Liver (tissue), 9 donors: ENCODE data around the gene NECAB2. TPM values are rescaled to one million over a fixed set of nuclear protein-coding genes. Genes with fewer than 3 reads are reported as not detected.

Experiments
- DNase-seq: peaks from one replicate; pipeline ENCODE4 v3.0.0-alpha.2; 2017; ENCODE audit warnings: low spot score
- H3K27ac ChIP-seq, 2 donors: one replicate each; pipeline ENCODE4 v1.7.0; 2013; ENCODE audit warnings: inconsistent platforms in 2 of 2, low read length in 2 of 2, control low read depth in 1 of 2, low read depth in 1 of 2, mild to moderate bottlenecking in 1 of 2
- H3K27me3 ChIP-seq, 4 donors: one replicate each; pipeline versions ENCODE4 v1.6.1 to v1.7.0; 2013; ENCODE audit warnings: low read length in 3 of 4, inconsistent platforms in 1 of 4, mild to moderate bottlenecking in 1 of 4, moderate library complexity in 1 of 4; ENCODE audit not compliant: control insufficient read depth in 4 of 4, insufficient read depth in 4 of 4
- H3K36me3 ChIP-seq, 4 donors: one replicate each; pipeline versions ENCODE4 v1.6.1 to v1.7.0; 2013; ENCODE audit warnings: low read length in 3 of 4, mild to moderate bottlenecking in 3 of 4, low read depth in 1 of 4, moderate library complexity in 1 of 4; ENCODE audit not compliant: control insufficient read depth in 4 of 4, insufficient read depth in 3 of 4
- H3K4me1 ChIP-seq, 4 donors: one replicate each; pipeline versions ENCODE4 v1.6.1 to v1.7.0; 2013; ENCODE audit warnings: low read length in 3 of 4, mild to moderate bottlenecking in 3 of 4, moderate library complexity in 1 of 4; ENCODE audit not compliant: control insufficient read depth in 4 of 4, insufficient read depth in 4 of 4
- H3K4me3 ChIP-seq, 3 donors: one replicate each; pipeline versions ENCODE4 v1.6.1 to v1.7.0; 2013; ENCODE audit warnings: low read length in 3 of 3, control low read depth in 1 of 3, low read depth in 1 of 3, mild to moderate bottlenecking in 1 of 3
- H3K9ac ChIP-seq, 2 donors: one replicate each; pipeline ENCODE4 v1.7.0; 2013; ENCODE audit warnings: low read length in 2 of 2, mild to moderate bottlenecking in 2 of 2, moderate library complexity in 2 of 2, control low read depth in 1 of 2, low read depth in 1 of 2
- H3K9me3 ChIP-seq, 4 donors: one replicate each; pipeline versions ENCODE4 v1.6.1 to v1.7.0; 2013; ENCODE audit warnings: low read length in 3 of 4; ENCODE audit not compliant: control insufficient read depth in 4 of 4
- ATF3 ChIP-seq: IDR thresholded peaks from 2 replicates; pipeline ENCODE4 v1.6.1; 2016; ENCODE audit warnings: antibody characterized with exemption
- CTCF ChIP-seq: fragments of 150-350 bp; IDR thresholded peaks from 2 replicates; pipeline ENCODE4 v1.5.1; 2017; ENCODE audit warnings: improper control_type of control experiment, low read depth, low read length; ENCODE audit not compliant: missing input control
- EGR1 ChIP-seq, 2 donors: IDR thresholded peaks; 2 replicates each; pipeline ENCODE4 v1.6.1; 2016 to 2018; ENCODE audit warnings: antibody characterized with exemption in 2 of 2, low read depth in 2 of 2
- FOXA1 ChIP-seq: IDR thresholded peaks from 2 replicates; pipeline ENCODE4 v1.6.1; 2016; ENCODE audit warnings: antibody characterized with exemption
- FOXA2 ChIP-seq: IDR thresholded peaks from 2 replicates; pipeline ENCODE4 v1.6.1; 2016; ENCODE audit warnings: antibody characterized with exemption
- GABPA ChIP-seq, 2 donors: IDR thresholded peaks in 1 of 2; conservative IDR thresholded peaks in 1 of 2; 2 replicates each; pipeline ENCODE4 v1.6.1; 2016; ENCODE audit warnings: antibody characterized with exemption in 2 of 2, mild to moderate bottlenecking in 1 of 2, moderate library complexity in 1 of 2
- HNF4A ChIP-seq, 2 donors: conservative IDR thresholded peaks; 2 replicates each; pipeline ENCODE4 v1.6.1; 2016; ENCODE audit warnings: antibody characterized with exemption in 2 of 2, mild to moderate bottlenecking in 2 of 2
- HNF4G ChIP-seq: IDR thresholded peaks from 2 replicates; pipeline ENCODE4 v1.6.1; 2016; ENCODE audit warnings: antibody characterized with exemption
- JUND ChIP-seq, 2 donors: IDR thresholded peaks; 2 replicates each; pipeline ENCODE4 v1.6.1; 2016; ENCODE audit warnings: antibody characterized with exemption in 2 of 2
- NR2F2 ChIP-seq: IDR thresholded peaks from 2 replicates; pipeline ENCODE4 v1.6.1; 2016; ENCODE audit warnings: antibody characterized with exemption
- RAD21 ChIP-seq, 2 donors: IDR thresholded peaks; 2 replicates each; pipeline ENCODE4 v1.6.1; 2016; ENCODE audit warnings: antibody characterized with exemption in 2 of 2, mild to moderate bottlenecking in 2 of 2
- RXRA ChIP-seq, 2 donors: IDR thresholded peaks; 2 replicates each; pipeline ENCODE4 v1.6.1; 2017 to 2018; ENCODE audit warnings: antibody characterized with exemption in 2 of 2, mild to moderate bottlenecking in 1 of 2
- SP1 ChIP-seq: IDR thresholded peaks from 2 replicates; pipeline ENCODE4 v1.6.1; 2018; ENCODE audit warnings: antibody characterized with exemption, mild to moderate bottlenecking
- TAF1 ChIP-seq: conservative IDR thresholded peaks from 2 replicates; pipeline ENCODE4 v1.6.1; 2016; ENCODE audit warnings: antibody characterized with exemption, mild to moderate bottlenecking
- YY1 ChIP-seq: IDR thresholded peaks from 2 replicates; pipeline ENCODE4 v1.6.1; 2016; ENCODE audit warnings: antibody characterized with exemption, mild to moderate bottlenecking
- ZBTB33 ChIP-seq: IDR thresholded peaks from 2 replicates; pipeline ENCODE4 v1.6.1; 2016; ENCODE audit warnings: antibody characterized with exemption
- WGBS: extraction: QIAGEN DNeasy Blood & Tissue Kit; methylation state at CpG from one replicate; pipeline ENCODE4 v1.1.7; 2013; 5-methylcytosine and 5-hydroxymethylcytosine counted together
- polyA plus RNA-seq, 2 donors: library from polyadenylated mRNA; stranded (reverse) in 1 of 2; unstranded in 1 of 2; fragments of 200-250 nt in 1 of 2; fragments of >200 nt in 1 of 2; fragmentation: Nextera tagmentation in 1 of 2; extraction: Ambion mirVana in 1 of 2; gene quantifications; one replicate each; pipeline versions ENCODE4 v1.2.1 to v1.2.3, GENCODE V29; 2013 to 2015
- total RNA-seq, 2 donors: library from RNA; depleted of rRNA; stranded (reverse); fragments of >200 nt; gene quantifications; one replicate each; pipeline ENCODE4 v1.2.3, GENCODE V29; 2014
- TF ChIP-seq, protein P1 (sequence below): IDR thresholded peaks from 2 replicates; pipeline ENCODE4 v1.6.1; 2016; ENCODE audit warnings: antibody characterized with exemption
- TF ChIP-seq, protein P2 (sequence below): IDR thresholded peaks from 2 replicates; pipeline ENCODE4 v1.6.1; 2016; ENCODE audit warnings: antibody characterized with exemption, mild to moderate bottlenecking
- donor health status: healthy.
- donor health status: healthy.
- donor health status: healthy.
- donor health status: healthy.
- donor health status: healthy.

NECAB2 gene
- total and polyA plus RNA-seq, 4 donors, result 2.7 to 3.8 (median 2.9) TPM; not detected in 1

GRCh38 chr16:83994703-83995102, 26.7 kb downstream of the NECAB2 start (continued):
- TF ChIP-seq, protein P1, sequence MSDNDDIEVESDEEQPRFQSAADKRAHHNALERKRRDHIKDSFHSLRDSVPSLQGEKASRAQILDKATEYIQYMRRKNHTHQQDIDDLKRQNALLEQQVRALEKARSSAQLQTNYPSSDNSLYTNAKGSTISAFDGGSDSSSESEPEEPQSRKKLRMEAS, result no peak
- no peak for TF ChIP-seq SP1

DNA sequence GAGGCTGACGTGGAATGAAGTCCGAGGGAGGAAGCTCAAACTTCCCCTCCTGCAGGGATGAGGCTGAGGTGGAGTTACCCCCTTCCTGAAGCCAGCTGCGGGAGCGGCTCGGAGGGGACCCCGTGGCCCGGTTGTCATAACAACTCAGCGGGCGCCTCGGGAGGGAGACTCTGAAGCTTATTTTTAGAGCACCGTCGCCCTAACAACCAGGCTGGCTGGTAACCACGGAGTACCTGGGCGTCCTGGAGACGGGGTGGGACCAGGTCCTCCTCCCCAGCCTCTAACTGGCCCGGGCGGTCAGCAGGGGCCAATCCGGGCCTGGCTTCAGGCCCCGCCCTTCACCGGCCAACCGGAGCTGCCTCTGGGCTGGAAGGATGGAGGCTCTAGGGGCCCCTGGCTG, 27.7 kb downstream of the NECAB2 start:
- H3K27ac ChIP-seq, result no peak overlapping the region
- TF ChIP-seq RXRA (IDR thresholded peaks at IDR 0.05) (no peak), CTCF (no peak), TAF1 (no peak), ATF3 (no peak), SP1 (no peak), JUND (IDR thresholded peaks at IDR 0.05) (no peak), FOXA1 (no peak), HNF4G (no peak), EGR1 (IDR thresholded peaks at IDR 0.05; ENCODE audit: low read depth in 2 of 2) (no peak), HNF4A (conservative IDR thresholded peaks at IDR 0.05) (no peak), ZBTB33 (no peak), GABPA (IDR thresholded peaks at IDR 0.05 in 1 of 2, conservative IDR thresholded peaks at IDR 0.05 in 1 of 2) (no peak), FOXA2 (no peak), RAD21 (IDR thresholded peaks at IDR 0.05) (no peak), YY1 (no peak), NR2F2 (no peak)
- TF ChIP-seq, protein P2, sequence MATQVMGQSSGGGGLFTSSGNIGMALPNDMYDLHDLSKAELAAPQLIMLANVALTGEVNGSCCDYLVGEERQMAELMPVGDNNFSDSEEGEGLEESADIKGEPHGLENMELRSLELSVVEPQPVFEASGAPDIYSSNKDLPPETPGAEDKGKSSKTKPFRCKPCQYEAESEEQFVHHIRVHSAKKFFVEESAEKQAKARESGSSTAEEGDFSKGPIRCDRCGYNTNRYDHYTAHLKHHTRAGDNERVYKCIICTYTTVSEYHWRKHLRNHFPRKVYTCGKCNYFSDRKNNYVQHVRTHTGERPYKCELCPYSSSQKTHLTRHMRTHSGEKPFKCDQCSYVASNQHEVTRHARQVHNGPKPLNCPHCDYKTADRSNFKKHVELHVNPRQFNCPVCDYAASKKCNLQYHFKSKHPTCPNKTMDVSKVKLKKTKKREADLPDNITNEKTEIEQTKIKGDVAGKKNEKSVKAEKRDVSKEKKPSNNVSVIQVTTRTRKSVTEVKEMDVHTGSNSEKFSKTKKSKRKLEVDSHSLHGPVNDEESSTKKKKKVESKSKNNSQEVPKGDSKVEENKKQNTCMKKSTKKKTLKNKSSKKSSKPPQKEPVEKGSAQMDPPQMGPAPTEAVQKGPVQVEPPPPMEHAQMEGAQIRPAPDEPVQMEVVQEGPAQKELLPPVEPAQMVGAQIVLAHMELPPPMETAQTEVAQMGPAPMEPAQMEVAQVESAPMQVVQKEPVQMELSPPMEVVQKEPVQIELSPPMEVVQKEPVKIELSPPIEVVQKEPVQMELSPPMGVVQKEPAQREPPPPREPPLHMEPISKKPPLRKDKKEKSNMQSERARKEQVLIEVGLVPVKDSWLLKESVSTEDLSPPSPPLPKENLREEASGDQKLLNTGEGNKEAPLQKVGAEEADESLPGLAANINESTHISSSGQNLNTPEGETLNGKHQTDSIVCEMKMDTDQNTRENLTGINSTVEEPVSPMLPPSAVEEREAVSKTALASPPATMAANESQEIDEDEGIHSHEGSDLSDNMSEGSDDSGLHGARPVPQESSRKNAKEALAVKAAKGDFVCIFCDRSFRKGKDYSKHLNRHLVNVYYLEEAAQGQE, result no peak
- TF ChIP-seq, protein P1, result no peak
- DNase-seq, result no peak
- WGBS, result 58% methylated on average over 21 of the region's 21 CpGs
- H3K36me3 ChIP-seq, result peaks cover 0 to 55% (median 14%) of the 10 kb centered on the region in 4 donors
- no peaks in the 10 kb centered on the region for H3K9me3 ChIP-seq
- no peak overlapping the region for H3K9ac ChIP-seq
- H3K27me3 ChIP-seq, result no peaks in the 10 kb centered on the region
- no peaks in the 10 kb centered on the region for H3K4me1 ChIP-seq
- H3K4me3 ChIP-seq, result no peak overlapping the region
